Keratinocyte (primary cell): Measurements from ENCODE around the gene BTK. TPM values are rescaled to one million over a fixed set of nuclear protein-coding genes. Genes with fewer than 3 reads are reported as not detected.

ENCODE experiments used
- DNase-seq: peaks from one replicate; pipeline ENCODE4 v3.0.0-alpha.2; 2011; ENCODE audit warnings: low read depth, missing footprints, low spot score
- FAIRE-seq: peaks from 2 replicates; lab custom pipeline; 2011; peaks lifted over from hg19 to GRCh38; lab: Jason Lieb, UNC
- H2AFZ ChIP-seq: 2 replicates; pipeline ENCODE4 v1.6.0; 2012; ENCODE audit warnings: low read length, control low read depth, inconsistent platforms; ENCODE audit not compliant: control insufficient read depth
- H3K27ac ChIP-seq: 2 replicates; pipeline ENCODE4 v1.5.1; 2011; ENCODE audit warnings: low read length; ENCODE audit not compliant: control insufficient read depth, insufficient read depth
- H3K27me3 ChIP-seq: 3 replicates; pipeline ENCODE4 v1.6.0; 2011; ENCODE audit warnings: low read length; ENCODE audit not compliant: control insufficient read depth, insufficient read depth; ENCODE audit errors: extremely low read depth
- H3K36me3 ChIP-seq, 2 experiments: 2 replicates in 1 of 2; 3 replicates in 1 of 2; pipeline ENCODE4 v1.5.1; 2011; ENCODE audit warnings: low read length in 2 of 2, mild to moderate bottlenecking in 1 of 2; ENCODE audit not compliant: control insufficient read depth in 2 of 2, insufficient read depth in 2 of 2; ENCODE audit errors: extremely low read depth in 1 of 2
- H3K4me1 ChIP-seq: 3 replicates; pipeline ENCODE4 v1.5.1; 2011; ENCODE audit warnings: low read length; ENCODE audit not compliant: control insufficient read depth, insufficient read depth; ENCODE audit errors: extremely low read depth
- H3K4me2 ChIP-seq: 3 replicates; pipeline ENCODE4 v1.6.0; 2011; ENCODE audit warnings: low read depth, low read length; ENCODE audit not compliant: control insufficient read depth, insufficient read depth; ENCODE audit errors: extremely low read depth
- H3K4me3 ChIP-seq, 3 experiments: fragments of 200-600 bp in 1 of 3; sonication (generic) in 1 of 3; 2 replicates in 2 of 3; 3 replicates in 1 of 3; pipeline ENCODE4 v1.5.1; 2011 to 2016; ENCODE audit warnings: low read length in 3 of 3, mild to moderate bottlenecking in 3 of 3, control low read depth in 2 of 3, inconsistent platforms in 1 of 3, low read depth in 1 of 3, mixed read lengths in 1 of 3, mixed run types in 1 of 3, moderate library complexity in 1 of 3; ENCODE audit not compliant: control insufficient read depth in 2 of 3, insufficient read depth in 2 of 3; ENCODE audit errors: extremely low read depth in 1 of 3
- H3K79me2 ChIP-seq: 2 replicates; pipeline ENCODE4 v1.6.0; 2012; ENCODE audit warnings: low read length; ENCODE audit not compliant: control insufficient read depth, insufficient read depth
- H3K9ac ChIP-seq: 3 replicates; pipeline ENCODE4 v1.6.0; 2011; ENCODE audit warnings: low read length; ENCODE audit not compliant: control insufficient read depth, insufficient read depth; ENCODE audit errors: extremely low read depth
- H3K9me1 ChIP-seq: 3 replicates; pipeline ENCODE4 v1.6.0; 2011; ENCODE audit warnings: low read length; ENCODE audit not compliant: control insufficient read depth, insufficient read depth; ENCODE audit errors: extremely low read depth
- H3K9me3 ChIP-seq: 2 replicates; pipeline ENCODE4 v1.5.1; 2012; ENCODE audit warnings: low read depth, low read length; ENCODE audit not compliant: control insufficient read depth
- H4K20me1 ChIP-seq: 3 replicates; pipeline ENCODE4 v1.6.0; 2011; ENCODE audit warnings: low read length; ENCODE audit not compliant: control insufficient read depth, insufficient read depth; ENCODE audit errors: extremely low read depth
- CTCF ChIP-seq, 3 experiments: IDR thresholded peaks in 1 of 3; conservative IDR thresholded peaks in 1 of 3; optimal IDR thresholded peaks in 1 of 3; 2 replicates in 2 of 3; 3 replicates in 1 of 3; pipeline versions ENCODE3 to v1.5.1; 2011; ENCODE audit warnings: low read length in 3 of 3, mild to moderate bottlenecking in 3 of 3, moderate library complexity in 2 of 3, control low read depth in 1 of 3, inconsistent platforms in 1 of 3; ENCODE audit not compliant: insufficient read depth in 2 of 3; ENCODE audit errors: extremely low read depth in 1 of 3
- EZH2 ChIP-seq: IDR thresholded peaks from one replicate; pipeline ENCODE4 v1.6.1; 2012; ENCODE audit warnings: inconsistent platforms, mild to moderate bottlenecking, low read length, moderate library complexity
- dilution Hi-C: fragments of 300-500 bp; cut with MboI; formaldehyde crosslinking; loops from one replicate; pipeline ENCODE4 v1.7.0; 2020; ENCODE audit warnings: low sequenced_read_pairs; ENCODE audit not compliant: extremely low pct_ligation_motif_present
- polyA plus RNA-seq, 5 experiments: library from polyadenylated mRNA; depleted of rRNA in 3 of 5; stranded (reverse) in 3 of 5; stranded (forward) in 1 of 5; unstranded in 1 of 5; fragments of >200 nt; gene quantifications; 1 replicate in 1 of 5; 2 replicates in 3 of 5; 3 replicates in 1 of 5; pipeline versions ENCODE4 v1.2.1 to v1.2.3, GENCODE V29; 2011 to 2012; ENCODE audit warnings: missing spikeins in 2 of 5, low read depth in 1 of 5, low replicate concordance in 1 of 5

The BTK gene
- polyA plus RNA-seq, 1 donor (not counting 4 experiments of a cell fraction or from before 2014, with no cell fraction given) = 0.05 TPM

GRCh38 chrX:101410461-101410860 lies 24.5 kb upstream of the BTK start:
- TF ChIP-seq EZH2 (no peak), CTCF (optimal IDR thresholded peaks at IDR 0.05 in 1 of 3, IDR thresholded peaks at IDR 0.05 in 1 of 3, conservative IDR thresholded peaks at IDR 0.05 in 1 of 3; ENCODE audit: extremely low read depth in 1 of 3, insufficient read depth in 2 of 3, low read length in 3 of 3) (no peak)
- no peaks in the 10 kb centered on the region for H3K9me3 ChIP-seq
- peaks cover 55% of the 10 kb centered on the region for H3K79me2 ChIP-seq
- peak overlapping the region; percentile 2 to 75 (median 58) for H3K4me3 ChIP-seq
- peak overlapping the region; percentile 51 for H3K27ac ChIP-seq
- H2AFZ ChIP-seq = no peak overlapping the region
- no peak for DNase-seq
- peaks cover 0 to 2% of the 10 kb centered on the region in 2 experiments for H3K36me3 ChIP-seq
- peak overlapping the region; percentile 79 for H3K4me2 ChIP-seq
- peaks cover 6% of the 10 kb centered on the region for H3K4me1 ChIP-seq
- no peaks in the 10 kb centered on the region for H4K20me1 ChIP-seq
- H3K9me1 ChIP-seq = no peaks in the 10 kb centered on the region
- FAIRE-seq = peak; percentile 26
- no peaks in the 10 kb centered on the region for H3K27me3 ChIP-seq
- dilution Hi-C loops = no loop called here
- peak overlapping the region; percentile 49 for H3K9ac ChIP-seq

GRCh38 chrX:101409043-101409442 lies 23.1 kb upstream of the BTK start:
- H3K27ac ChIP-seq = peak overlapping the region; percentile 96
- peak overlapping the region; percentile 79 for H3K4me2 ChIP-seq
- dilution Hi-C loops = no loop called here
- peaks cover 0 to 2% of the 10 kb centered on the region in 2 experiments for H3K36me3 ChIP-seq
- peak overlapping the region; percentile 89 for H3K9ac ChIP-seq
- no peaks in the 10 kb centered on the region for H3K9me1 ChIP-seq
- no peaks in the 10 kb centered on the region for H4K20me1 ChIP-seq
- H3K27me3 ChIP-seq = no peaks in the 10 kb centered on the region
- DNase-seq = no peak
- peaks cover 63% of the 10 kb centered on the region for H3K79me2 ChIP-seq
- peaks cover 6% of the 10 kb centered on the region for H3K4me1 ChIP-seq
- H3K4me3 ChIP-seq = peak overlapping the region; percentile 60 to 75 (median 71)
- H2AFZ ChIP-seq = no peak overlapping the region
- H3K9me3 ChIP-seq = no peaks in the 10 kb centered on the region
- no peak for FAIRE-seq
- TF ChIP-seq EZH2 = no peak
- TF ChIP-seq CTCF (optimal IDR thresholded peaks at IDR 0.05 in 1 of 3, IDR thresholded peaks at IDR 0.05 in 1 of 3, conservative IDR thresholded peaks at IDR 0.05 in 1 of 3; ENCODE audit: extremely low read depth in 1 of 3, insufficient read depth in 2 of 3, low read length in 3 of 3) = no peak
